Fibroblast of lung (primary cell): Measurements from ENCODE around the gene PDK3.

Experiments used
- EZH2 ChIP-seq: IDR thresholded peaks from 2 replicates; pipeline ENCODE4 v1.5.1; 2012; ENCODE audit warnings: low read length, control low read depth, mild to moderate bottlenecking; ENCODE audit errors: missing control alignments
- TF ChIP-seq, protein P1 (sequence below), 2 donors: IDR thresholded peaks in 1 of 2; conservative IDR thresholded peaks in 1 of 2; 1 replicate in 1 of 2; 2 replicates in 1 of 2; pipeline ENCODE4 v1.5.1; 2011 to 2012; ENCODE audit warnings: low read length in 2 of 2, control low read depth in 1 of 2, inconsistent platforms in 1 of 2, low read depth in 1 of 2, mild to moderate bottlenecking in 1 of 2

DNA sequence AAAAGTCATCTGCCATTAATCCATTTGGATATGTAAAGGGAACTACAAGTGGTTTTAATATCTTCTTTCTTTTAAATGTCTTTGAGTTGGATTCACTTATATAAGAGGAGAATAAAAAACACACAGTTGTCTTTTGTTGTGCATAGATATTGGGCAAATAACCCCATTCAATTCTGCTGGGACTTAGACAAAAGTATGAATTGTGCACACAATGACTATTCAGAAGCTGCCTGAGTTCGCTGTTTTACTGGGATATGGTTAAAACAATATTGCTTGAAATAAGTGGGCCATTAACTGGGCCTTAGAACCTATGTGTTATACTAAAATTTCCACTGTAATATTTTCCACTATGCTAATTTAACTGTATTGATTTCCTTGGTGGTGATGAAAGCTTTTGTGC is 110.4 kb downstream of the PDK3 start:
- TF ChIP-seq, protein P1, sequence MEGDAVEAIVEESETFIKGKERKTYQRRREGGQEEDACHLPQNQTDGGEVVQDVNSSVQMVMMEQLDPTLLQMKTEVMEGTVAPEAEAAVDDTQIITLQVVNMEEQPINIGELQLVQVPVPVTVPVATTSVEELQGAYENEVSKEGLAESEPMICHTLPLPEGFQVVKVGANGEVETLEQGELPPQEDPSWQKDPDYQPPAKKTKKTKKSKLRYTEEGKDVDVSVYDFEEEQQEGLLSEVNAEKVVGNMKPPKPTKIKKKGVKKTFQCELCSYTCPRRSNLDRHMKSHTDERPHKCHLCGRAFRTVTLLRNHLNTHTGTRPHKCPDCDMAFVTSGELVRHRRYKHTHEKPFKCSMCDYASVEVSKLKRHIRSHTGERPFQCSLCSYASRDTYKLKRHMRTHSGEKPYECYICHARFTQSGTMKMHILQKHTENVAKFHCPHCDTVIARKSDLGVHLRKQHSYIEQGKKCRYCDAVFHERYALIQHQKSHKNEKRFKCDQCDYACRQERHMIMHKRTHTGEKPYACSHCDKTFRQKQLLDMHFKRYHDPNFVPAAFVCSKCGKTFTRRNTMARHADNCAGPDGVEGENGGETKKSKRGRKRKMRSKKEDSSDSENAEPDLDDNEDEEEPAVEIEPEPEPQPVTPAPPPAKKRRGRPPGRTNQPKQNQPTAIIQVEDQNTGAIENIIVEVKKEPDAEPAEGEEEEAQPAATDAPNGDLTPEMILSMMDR (conservative IDR thresholded peaks at IDR 0.05 in 1 of 2, IDR thresholded peaks at IDR 0.05 in 1 of 2; ENCODE audit: low read depth in 1 of 2, low read length in 2 of 2): no peak
- TF ChIP-seq EZH2: no peak
